H9 (cell line): ENCODE measurements around the gene JARID2. TPM values are rescaled to one million over a fixed set of nuclear protein-coding genes. Genes with fewer than 3 reads are reported as not detected.

Experiments
- DNase-seq: peaks from one replicate; pipeline ENCODE4 v3.0.0-alpha.2; 2017
- H2AFZ ChIP-seq: one replicate; pipeline ENCODE4 v1.6.1; 2013; ENCODE audit warnings: mild to moderate bottlenecking, low read length, control low read depth, moderate library complexity
- H2AK5ac ChIP-seq: 2 replicates; pipeline ENCODE4 v1.6.1; 2013; ENCODE audit warnings: low read length, control low read depth, mixed read lengths; ENCODE audit not compliant: insufficient read length
- H2BK120ac ChIP-seq: one replicate; pipeline ENCODE4 v1.6.1; 2013; ENCODE audit warnings: low read depth, mild to moderate bottlenecking, low read length, control low read depth, inconsistent platforms; ENCODE audit not compliant: poor library complexity, severe bottlenecking
- H2BK12ac ChIP-seq: 2 replicates; pipeline ENCODE4 v1.6.1; 2013; ENCODE audit warnings: low read length, control low read depth, mixed read lengths, low read depth; ENCODE audit not compliant: insufficient read length
- H2BK15ac ChIP-seq: 2 replicates; pipeline ENCODE4 v1.6.1; 2013; ENCODE audit warnings: low read depth, low read length, control low read depth
- H2BK20ac ChIP-seq: one replicate; pipeline ENCODE4 v1.6.1; 2013; ENCODE audit warnings: low read depth, mild to moderate bottlenecking, low read length, control low read depth, inconsistent platforms; ENCODE audit not compliant: poor library complexity, severe bottlenecking
- H2BK5ac ChIP-seq: 2 replicates; pipeline ENCODE4 v1.6.1; 2013; ENCODE audit warnings: low read length, control low read depth, mixed read lengths; ENCODE audit not compliant: insufficient read length
- H3K14ac ChIP-seq: 2 replicates; pipeline ENCODE4 v1.6.1; 2013; ENCODE audit warnings: low read length, control low read depth; ENCODE audit not compliant: insufficient read depth
- H3K18ac ChIP-seq: 2 replicates; pipeline ENCODE4 v1.6.1; 2013; ENCODE audit warnings: low read depth, mild to moderate bottlenecking, mixed read lengths, low read length, control low read depth; ENCODE audit not compliant: insufficient read length
- H3K23ac ChIP-seq: 2 replicates; pipeline ENCODE4 v1.6.1; 2013; ENCODE audit warnings: low read length, control low read depth, mixed read lengths, low read depth; ENCODE audit not compliant: insufficient read length
- H3K23me2 ChIP-seq: 2 replicates; pipeline ENCODE4 v1.6.1; 2013; ENCODE audit warnings: low read depth, mild to moderate bottlenecking, mixed read lengths, low read length, control low read depth; ENCODE audit not compliant: insufficient read length, poor library complexity, severe bottlenecking
- H3K27ac ChIP-seq: 2 replicates; pipeline ENCODE4 v1.5.1; 2013; ENCODE audit warnings: low read length, control low read depth, mixed read lengths, low read depth; ENCODE audit not compliant: insufficient read length
- H3K27me3 ChIP-seq: 2 replicates; pipeline ENCODE4 v1.6.1; 2013; ENCODE audit warnings: low read length, control low read depth, inconsistent platforms; ENCODE audit not compliant: insufficient read depth
- H3K4ac ChIP-seq: 2 replicates; pipeline ENCODE4 v1.6.1; 2013; ENCODE audit warnings: low read depth, mild to moderate bottlenecking, control low read depth, inconsistent platforms, low read length, moderate library complexity
- H3K4me1 ChIP-seq: 2 replicates; pipeline ENCODE4 v1.6.1; 2013; ENCODE audit warnings: low read length, control low read depth, inconsistent platforms; ENCODE audit not compliant: insufficient read depth
- H3K4me2 ChIP-seq: 2 replicates; pipeline ENCODE4 v1.6.1; 2013; ENCODE audit warnings: low read length, control low read depth, mixed read lengths; ENCODE audit not compliant: insufficient read length, insufficient read depth
- H3K56ac ChIP-seq: 2 replicates; pipeline ENCODE4 v1.6.1; 2013; ENCODE audit warnings: low read depth, mild to moderate bottlenecking, mixed read lengths, low read length, control low read depth; ENCODE audit not compliant: insufficient read length
- H3K79me1 ChIP-seq: 2 replicates; pipeline ENCODE4 v1.6.1; 2013; ENCODE audit warnings: low read depth, mild to moderate bottlenecking, moderate library complexity, low read length, control low read depth, inconsistent platforms; ENCODE audit not compliant: insufficient read depth, poor library complexity, severe bottlenecking
- H3K79me2 ChIP-seq: 2 replicates; pipeline ENCODE4 v1.6.1; 2013; ENCODE audit warnings: low read length, control low read depth, inconsistent platforms; ENCODE audit not compliant: insufficient read depth
- H3K9ac ChIP-seq: 2 replicates; pipeline ENCODE4 v1.6.1; 2013; ENCODE audit warnings: low read length, control low read depth, mixed read lengths; ENCODE audit not compliant: insufficient read length; ENCODE audit errors: extremely low read depth
- H3K9me3 ChIP-seq: one replicate; pipeline ENCODE4 v1.6.1; 2013; ENCODE audit warnings: low read depth, low read length, inconsistent platforms; ENCODE audit not compliant: control insufficient read depth
- H3T11ph ChIP-seq: one replicate; pipeline ENCODE4 v1.6.1; 2013; ENCODE audit warnings: mild to moderate bottlenecking, low read length, control low read depth, inconsistent platforms
- H4K20me1 ChIP-seq: one replicate; pipeline ENCODE4 v1.6.1; 2013; ENCODE audit not compliant: control insufficient read depth, insufficient read length, insufficient read depth
- H4K5ac ChIP-seq: 2 replicates; pipeline ENCODE4 v1.6.1; 2013; ENCODE audit warnings: low read depth, mild to moderate bottlenecking, mixed read lengths, low read length, control low read depth; ENCODE audit not compliant: insufficient read length
- H4K8ac ChIP-seq: replicated peaks from 2 replicates; pipeline ENCODE4 v1.6.1; 2013; ENCODE audit warnings: low read length, control low read depth, mixed read lengths, low read depth; ENCODE audit not compliant: insufficient read length
- H4K91ac ChIP-seq: 2 replicates; pipeline ENCODE4 v1.6.1; 2013; ENCODE audit warnings: low read depth, mild to moderate bottlenecking, moderate library complexity, mixed read lengths, low read length, control low read depth; ENCODE audit not compliant: insufficient read length
- H3K27ac Mint-ChIP-seq, 3 experiments: 2 replicates in 2 of 3; 3 replicates in 1 of 3; pipeline ENCODE4 v1.8.0; 2020 to 2021; ENCODE audit warnings: mixed read lengths in 3 of 3, mild to moderate bottlenecking in 1 of 3, moderate library complexity in 1 of 3
- H3K27me3 Mint-ChIP-seq: 2 replicates; pipeline ENCODE4 v1.8.0; 2021; ENCODE audit warnings: low read depth, mild to moderate bottlenecking, moderate library complexity, mixed read lengths
- H3K36me3 Mint-ChIP-seq, 3 experiments: 2 replicates in 2 of 3; 3 replicates in 1 of 3; pipeline ENCODE4 v1.8.0; 2020 to 2021; ENCODE audit warnings: low read depth in 3 of 3, mixed read lengths in 3 of 3; ENCODE audit not compliant: insufficient read depth in 1 of 3
- H3K4me1 Mint-ChIP-seq, 2 experiments: 2 replicates each; pipeline ENCODE4 v1.8.0; 2020; ENCODE audit warnings: mixed read lengths in 2 of 2
- H3K4me3 Mint-ChIP-seq, 2 experiments: 2 replicates in 1 of 2; 3 replicates in 1 of 2; pipeline ENCODE4 v1.8.0; 2020 to 2021; ENCODE audit warnings: mild to moderate bottlenecking in 2 of 2, mixed read lengths in 2 of 2, moderate library complexity in 1 of 2
- H3K9me3 Mint-ChIP-seq, 2 experiments: 2 replicates in 1 of 2; 3 replicates in 1 of 2; pipeline ENCODE4 v1.8.0; 2020; ENCODE audit warnings: mild to moderate bottlenecking in 2 of 2, mixed read lengths in 2 of 2, moderate library complexity in 1 of 2
- WGBS: extraction: QIAGEN DNeasy Blood & Tissue Kit; methylation state at CpG from one replicate; pipeline ENCODE4 v1.1.7; 2013; ENCODE audit warnings: missing lambda C conversion rate, low lambda C conversion rate, mixed read lengths; ENCODE audit not compliant: insufficient read length; ENCODE audit errors: extremely low coverage; 5-methylcytosine and 5-hydroxymethylcytosine counted together
- total RNA-seq: library from RNA; stranded (reverse); gene quantifications from 2 replicates; pipeline ENCODE4 v1.2.1, GENCODE V29; 2021
- TF ChIP-seq, protein P1 (sequence below): fragments of 200-600 bp; sonication (generic); conservative IDR thresholded peaks from 3 replicates; pipeline ENCODE4 v1.8.0; 2021; ENCODE audit warnings: antibody characterized with exemption, mild to moderate bottlenecking

The JARID2 gene
- total RNA-seq, 1 experiment from 2014 or later = 174 TPM

GRCh38 chr6:15442467-15442866 is 196.6 kb downstream of the JARID2 start:
- no peak overlapping the region for H4K8ac ChIP-seq
- H3K27me3 ChIP-seq = no peaks in the 10 kb centered on the region
- no peak overlapping the region for H2AFZ ChIP-seq
- H3K4me2 ChIP-seq = no peak overlapping the region
- H3K27me3 Mint-ChIP-seq = peaks cover 2% of the 10 kb centered on the region; the same call in 1 of the 2 replicates
- no peak overlapping the region for H2BK120ac ChIP-seq
- no peak overlapping the region for H3K18ac ChIP-seq
- TF ChIP-seq, protein P1, sequence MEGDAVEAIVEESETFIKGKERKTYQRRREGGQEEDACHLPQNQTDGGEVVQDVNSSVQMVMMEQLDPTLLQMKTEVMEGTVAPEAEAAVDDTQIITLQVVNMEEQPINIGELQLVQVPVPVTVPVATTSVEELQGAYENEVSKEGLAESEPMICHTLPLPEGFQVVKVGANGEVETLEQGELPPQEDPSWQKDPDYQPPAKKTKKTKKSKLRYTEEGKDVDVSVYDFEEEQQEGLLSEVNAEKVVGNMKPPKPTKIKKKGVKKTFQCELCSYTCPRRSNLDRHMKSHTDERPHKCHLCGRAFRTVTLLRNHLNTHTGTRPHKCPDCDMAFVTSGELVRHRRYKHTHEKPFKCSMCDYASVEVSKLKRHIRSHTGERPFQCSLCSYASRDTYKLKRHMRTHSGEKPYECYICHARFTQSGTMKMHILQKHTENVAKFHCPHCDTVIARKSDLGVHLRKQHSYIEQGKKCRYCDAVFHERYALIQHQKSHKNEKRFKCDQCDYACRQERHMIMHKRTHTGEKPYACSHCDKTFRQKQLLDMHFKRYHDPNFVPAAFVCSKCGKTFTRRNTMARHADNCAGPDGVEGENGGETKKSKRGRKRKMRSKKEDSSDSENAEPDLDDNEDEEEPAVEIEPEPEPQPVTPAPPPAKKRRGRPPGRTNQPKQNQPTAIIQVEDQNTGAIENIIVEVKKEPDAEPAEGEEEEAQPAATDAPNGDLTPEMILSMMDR = no peak
- no peak overlapping the region for H3K4ac ChIP-seq
- no peak overlapping the region for H3K14ac ChIP-seq
- H3K9me3 ChIP-seq = no peaks in the 10 kb centered on the region
- no CpG with 5 or more reads among the region's 6 CpGs for whole genome bisulfite sequencing
- peaks cover 90% of the 10 kb centered on the region for H3K79me2 ChIP-seq
- H4K20me1 ChIP-seq = no peaks in the 10 kb centered on the region
- H2BK5ac ChIP-seq = no peak overlapping the region
- no peak overlapping the region for H2BK15ac ChIP-seq
- H3K79me1 ChIP-seq = peaks cover 2% of the 10 kb centered on the region
- H3K56ac ChIP-seq = no peak overlapping the region
- no peaks in the 10 kb centered on the region for H3K9me3 Mint-ChIP-seq
- no peak overlapping the region for H3T11ph ChIP-seq
- H3K23ac ChIP-seq = no peak overlapping the region
- H3K27ac Mint-ChIP-seq = peak overlapping the region in 1 of 3 experiments; percentile 70; a peak in 4 of 7 replicates
- H3K23me2 ChIP-seq = no peaks in the 10 kb centered on the region
- no peak overlapping the region for H3K4me3 Mint-ChIP-seq
- no peak overlapping the region for H3K9ac ChIP-seq
- no peak overlapping the region for H2BK12ac ChIP-seq
- peaks cover 22% of the 10 kb centered on the region for H3K4me1 ChIP-seq
- H3K27ac ChIP-seq = no peak overlapping the region
- H4K91ac ChIP-seq = no peak overlapping the region
- DNase-seq = no peak
- H2AK5ac ChIP-seq = no peak overlapping the region
- H4K5ac ChIP-seq = no peak overlapping the region
- H2BK20ac ChIP-seq = no peak overlapping the region
- H3K36me3 Mint-ChIP-seq = peaks cover 0 to 8% (median 0%) of the 10 kb centered on the region in 3 experiments; a peak in 3 of 7 replicates
- peaks cover 90 to 92% of the 10 kb centered on the region in 2 experiments for H3K4me1 Mint-ChIP-seq
